Esophagus muscularis mucosa (tissue), 3 donors: Measurements from ENCODE around the gene GOLGA6L26.
"Not testable (repeated sequence)": the region's sequence is repeated elsewhere in the genome, so short reads cannot be mapped to it uniquely, and the experiment has no call there.

ENCODE experiments used
- CTCF ChIP-seq, 3 experiments: fragments of 200-600 bp in 2 of 3; fragments of 450-650 bp in 1 of 3; sonication (generic) in 2 of 3; IDR thresholded peaks; one replicate each; pipeline ENCODE4 v1.5.1; 2017 to 2019; ENCODE audit warnings: antibody characterized with exemption in 3 of 3, mild to moderate bottlenecking in 2 of 3, moderate library complexity in 1 of 3
- POLR2A ChIP-seq: fragments of 450-650 bp; IDR thresholded peaks from one replicate; pipeline ENCODE4 v1.6.1; 2017; ENCODE audit warnings: antibody characterized with exemption, moderate library complexity, mild to moderate bottlenecking, low read depth
- POLR2AphosphoS5 ChIP-seq, 2 donors: sonication (generic); formaldehyde crosslinking; IDR thresholded peaks; one replicate each; pipeline ENCODE4 v1.6.1; 2017; ENCODE audit warnings: antibody characterized with exemption in 2 of 2

GRCh38 chr15:23304267-23304666 lies 29.7 kb downstream of the GOLGA6L26 start:
- not testable (repeated sequence) for TF ChIP-seq CTCF (IDR thresholded peaks at IDR 0.05); POLR2AphosphoS5 (IDR thresholded peaks at IDR 0.05); POLR2A
